ENCODE data around the gene CNTFR. TPM values are rescaled to one million over a fixed set of nuclear protein-coding genes. Genes with fewer than 3 reads are reported as not detected.

Gene CNTFR
- total RNA-seq, 1 donor from 2014 or later, result 8.6 TPM

DNA sequence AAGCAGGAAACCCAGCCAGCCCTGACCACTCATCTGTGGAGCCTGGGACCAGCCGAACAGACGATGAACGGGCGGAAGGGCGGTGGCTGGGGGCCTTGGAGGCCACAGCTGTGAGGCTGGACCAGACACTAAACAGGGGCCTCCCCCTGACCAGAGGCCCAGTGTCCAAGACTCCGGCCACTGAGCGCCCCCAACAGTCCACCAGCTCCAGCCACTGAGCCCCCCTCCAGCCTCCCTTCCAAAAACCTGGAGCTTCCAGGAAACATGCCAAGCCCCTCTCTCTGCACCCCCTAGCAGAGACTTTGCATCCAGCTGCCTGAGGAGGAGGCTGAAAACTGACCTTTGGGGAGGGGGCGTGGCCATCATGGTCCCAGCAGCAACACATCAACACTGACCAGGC, 23.2 kb downstream of the CNTFR start:
- Histone ChIP-seq H3K36me3 (no peaks in the 10 kb centered on the region), H3K27me3 (no peaks in the 10 kb centered on the region), H3K4me1 (peaks cover 58% of the 10 kb centered on the region), H3F3A (ENCODE audit: low read depth) (peaks cover 25% of the 10 kb centered on the region), H4K20me1 (ENCODE audit: low read depth) (peaks cover 49% of the 10 kb centered on the region), H2AFZ (replicated peaks) (no peak overlapping the region), H3K79me2 (ENCODE audit: low read depth) (no peaks in the 10 kb centered on the region), H3K4me3 (peak overlapping the region; percentile 4), H3K27ac (no peak overlapping the region), H3K4me2 (peak overlapping the region; percentile 71), H3K9me3 (ENCODE audit: low read depth) (no peaks in the 10 kb centered on the region), H3K9ac (no peak overlapping the region)
- H3K27me3 Mint-ChIP-seq (ENCODE audit: insufficient read depth, low read depth), result peaks cover 8% of the 10 kb centered on the region
- H3K36me3 Mint-ChIP-seq, result peaks cover 55% of the 10 kb centered on the region
- peak; percentile 53 for DNase-seq (ENCODE audit: low spot score)
- peak overlapping the region; percentile 64 for H3K27ac Mint-ChIP-seq
- peaks cover 60% of the 10 kb centered on the region for H3K4me1 Mint-ChIP-seq
- no peak overlapping the region for H3K4me3 Mint-ChIP-seq
- H3K9me3 Mint-ChIP-seq, result peaks cover 10% of the 10 kb centered on the region
- TF ChIP-seq, protein P1, sequence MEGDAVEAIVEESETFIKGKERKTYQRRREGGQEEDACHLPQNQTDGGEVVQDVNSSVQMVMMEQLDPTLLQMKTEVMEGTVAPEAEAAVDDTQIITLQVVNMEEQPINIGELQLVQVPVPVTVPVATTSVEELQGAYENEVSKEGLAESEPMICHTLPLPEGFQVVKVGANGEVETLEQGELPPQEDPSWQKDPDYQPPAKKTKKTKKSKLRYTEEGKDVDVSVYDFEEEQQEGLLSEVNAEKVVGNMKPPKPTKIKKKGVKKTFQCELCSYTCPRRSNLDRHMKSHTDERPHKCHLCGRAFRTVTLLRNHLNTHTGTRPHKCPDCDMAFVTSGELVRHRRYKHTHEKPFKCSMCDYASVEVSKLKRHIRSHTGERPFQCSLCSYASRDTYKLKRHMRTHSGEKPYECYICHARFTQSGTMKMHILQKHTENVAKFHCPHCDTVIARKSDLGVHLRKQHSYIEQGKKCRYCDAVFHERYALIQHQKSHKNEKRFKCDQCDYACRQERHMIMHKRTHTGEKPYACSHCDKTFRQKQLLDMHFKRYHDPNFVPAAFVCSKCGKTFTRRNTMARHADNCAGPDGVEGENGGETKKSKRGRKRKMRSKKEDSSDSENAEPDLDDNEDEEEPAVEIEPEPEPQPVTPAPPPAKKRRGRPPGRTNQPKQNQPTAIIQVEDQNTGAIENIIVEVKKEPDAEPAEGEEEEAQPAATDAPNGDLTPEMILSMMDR (IDR thresholded peaks at IDR 0.05), result no peak
- TF ChIP-seq EZH2 (IDR thresholded peaks at IDR 0.05) (no peak), EZH2phosphoT487 (IDR thresholded peaks at IDR 0.05) (no peak)

DNA sequence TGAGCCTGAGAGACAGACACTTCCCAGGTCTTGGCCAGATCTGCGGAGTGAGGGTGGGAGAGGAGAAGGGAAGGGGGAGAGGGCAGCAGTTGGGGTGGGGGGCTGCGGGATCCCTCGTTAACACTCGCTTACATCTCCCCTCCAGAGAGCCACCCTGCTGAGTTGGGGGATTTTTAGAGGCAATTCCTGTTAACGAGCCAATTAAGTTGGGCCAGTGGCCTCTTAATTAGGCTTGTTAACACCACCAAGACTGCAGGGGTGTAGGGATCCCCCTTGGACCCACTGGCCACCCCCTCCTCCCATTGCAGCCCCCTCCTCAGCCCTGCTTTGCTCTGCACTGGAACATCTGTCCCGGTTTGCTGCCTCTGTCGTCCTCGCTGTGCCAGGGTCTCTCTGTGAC, 23.7 kb downstream of the CNTFR start:
- peaks cover 30% of the 10 kb centered on the region for H3F3A ChIP-seq (ENCODE audit: low read depth)
- peak overlapping the region; percentile 71 for H3K4me2 ChIP-seq
- peak; percentile 65 for DNase-seq (ENCODE audit: low spot score)
- H3K27ac ChIP-seq, result no peak overlapping the region
- peak overlapping the region; percentile 64 for H3K27ac Mint-ChIP-seq
- H3K36me3 Mint-ChIP-seq, result peaks cover 55% of the 10 kb centered on the region
- H3K4me1 Mint-ChIP-seq, result peaks cover 60% of the 10 kb centered on the region
- H3K4me3 ChIP-seq, result peak overlapping the region; percentile 4
- H4K20me1 ChIP-seq (ENCODE audit: low read depth), result peaks cover 48% of the 10 kb centered on the region
- no peaks in the 10 kb centered on the region for H3K9me3 ChIP-seq (ENCODE audit: low read depth)
- no peaks in the 10 kb centered on the region for H3K27me3 ChIP-seq
- TF ChIP-seq EZH2 (IDR thresholded peaks at IDR 0.05) (no peak), EZH2phosphoT487 (IDR thresholded peaks at IDR 0.05) (no peak)
- TF ChIP-seq, protein P1 (IDR thresholded peaks at IDR 0.05), result no peak
- H2AFZ ChIP-seq (replicated peaks), result no peak overlapping the region
- H3K27me3 Mint-ChIP-seq (ENCODE audit: insufficient read depth, low read depth), result peaks cover 8% of the 10 kb centered on the region
- H3K4me3 Mint-ChIP-seq, result no peak overlapping the region
- H3K4me1 ChIP-seq, result peaks cover 58% of the 10 kb centered on the region
- no peak overlapping the region for H3K9ac ChIP-seq
- no peaks in the 10 kb centered on the region for H3K79me2 ChIP-seq (ENCODE audit: low read depth)
- H3K9me3 Mint-ChIP-seq, result peaks cover 10% of the 10 kb centered on the region
- H3K36me3 ChIP-seq, result no peaks in the 10 kb centered on the region

DNA sequence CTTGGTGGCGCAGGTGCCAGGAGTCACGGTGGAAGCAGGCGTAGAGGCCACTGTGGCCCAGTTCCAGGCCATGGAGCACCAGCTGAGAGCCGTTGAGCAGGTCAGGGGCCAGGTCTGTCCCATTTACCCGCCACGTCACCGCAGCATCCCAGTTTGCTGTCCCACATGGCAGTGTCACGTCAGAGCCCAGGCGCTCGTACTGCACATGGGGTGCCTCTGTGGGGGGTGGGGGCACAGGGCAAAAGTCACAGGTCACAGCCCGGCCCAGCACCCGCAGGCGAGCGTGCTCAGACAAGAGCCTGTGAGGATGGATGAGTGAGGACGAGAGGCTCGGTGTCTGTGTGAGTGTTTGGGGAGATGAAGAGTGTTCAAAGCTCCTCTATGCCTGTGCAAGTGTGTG, 24.9 kb downstream of the CNTFR start:
- DNase-seq (ENCODE audit: low spot score), result no peak
- no peak for TF ChIP-seq EZH2 (IDR thresholded peaks at IDR 0.05)
- TF ChIP-seq, protein P1 (IDR thresholded peaks at IDR 0.05), result no peak
- TF ChIP-seq EZH2phosphoT487 (IDR thresholded peaks at IDR 0.05), result no peak
- Histone ChIP-seq H2AFZ (replicated peaks) (no peak overlapping the region), H4K20me1 (ENCODE audit: low read depth) (peaks cover 36% of the 10 kb centered on the region), H3K9me3 (ENCODE audit: low read depth) (no peaks in the 10 kb centered on the region), H3K27ac (no peak overlapping the region), H3K4me1 (peaks cover 60% of the 10 kb centered on the region), H3K36me3 (no peaks in the 10 kb centered on the region), H3K27me3 (no peaks in the 10 kb centered on the region), H3K4me3 (no peak overlapping the region), H3K79me2 (ENCODE audit: low read depth) (no peaks in the 10 kb centered on the region), H3F3A (ENCODE audit: low read depth) (peaks cover 39% of the 10 kb centered on the region), H3K9ac (no peak overlapping the region), H3K4me2 (no peak overlapping the region)
- Mint-ChIP-seq H3K27me3 (ENCODE audit: insufficient read depth, low read depth) (peaks cover 9% of the 10 kb centered on the region), H3K4me3 (no peak overlapping the region), H3K36me3 (peaks cover 60% of the 10 kb centered on the region), H3K9me3 (peaks cover 10% of the 10 kb centered on the region), H3K27ac (no peak overlapping the region), H3K4me1 (peaks cover 59% of the 10 kb centered on the region)

Data from neural progenitor cell (in vitro differentiated cells).